ENCODE measurements around the gene KAT6B. TPM values are rescaled to one million over a fixed set of nuclear protein-coding genes. Genes with fewer than 3 reads are reported as not detected.

The KAT6B gene
- total and polyA plus RNA-seq, 10 of the 15 experiments (the other 5 are each of a cell fraction or from before 2014, with no cell fraction given), result 2.7 to 22.6 (median 15.7) TPM

GRCh38 chr10:75076348-75076747, 249.9 kb downstream of the KAT6B start:
- BruUV-seq (replicated peaks), result no TSS peak
- Histone ChIP-seq H3K36me3 (ENCODE audit: control insufficient read depth in 2 of 2, insufficient read depth in 2 of 2, low read length in 1 of 2) (no peaks in the 10 kb centered on the region), H3K27ac (ENCODE audit: control insufficient read depth, insufficient read depth) (no peak overlapping the region), H3K9ac (ENCODE audit: control insufficient read depth, insufficient read depth, low read length) (no peak overlapping the region), H3K4me1 (ENCODE audit: control insufficient read depth, insufficient read depth, low read length) (no peaks in the 10 kb centered on the region), H3K79me2 (ENCODE audit: control insufficient read depth, insufficient read depth, low read length) (no peaks in the 10 kb centered on the region), H2AFZ (ENCODE audit: control insufficient read depth, low read depth, low read length) (no peak overlapping the region), H3K4me3 (no peak overlapping the region), H3K4me2 (ENCODE audit: control insufficient read depth, insufficient read depth) (no peak overlapping the region), H3K27me3 (replicated peaks in 1 of 2; ENCODE audit: control insufficient read depth in 2 of 2, insufficient read depth in 2 of 2, low read length in 1 of 2) (no peaks in the 10 kb centered on the region; a peak in 1 of 4 replicates), H4K20me1 (ENCODE audit: control insufficient read depth, insufficient read depth) (no peaks in the 10 kb centered on the region), H3K9me3 (replicated peaks; ENCODE audit: control insufficient read depth, insufficient read depth, low read length) (no peaks in the 10 kb centered on the region)
- FAIRE-seq (no peak), DNase-seq (ENCODE audit: low read depth, low spot score) (no peak), ATAC-seq (no peak)
- ChIA-PET POLR2A (interaction anchor here (0.7 kb wide), 1 partner anchor 1541 kb away, joined by 3 read pairs; no protein-coding TSS in a partner anchor), SMC1A (ENCODE audit: uncharacterized antibody, unreplicated experiment) (interaction anchor here (0.6 kb wide), 1 partner anchor 176 kb away, joined by 3 read pairs; no protein-coding TSS in a partner anchor), RAD21 (ENCODE audit: unreplicated experiment) (no interaction called here), CTCF (interaction anchor here (1.3 kb wide), 1 partner anchor 832 kb away, joined by 3 read pairs; no protein-coding TSS in a partner anchor)
- 33% methylated on average over 6 of the region's 6 CpGs for WGBS (ENCODE audit: insufficient coverage, insufficient replicate concordance, low lambda C conversion rate, missing lambda C conversion rate)
- intact Hi-C loops (cut with micrococcal nuclease; ENCODE audit: unreplicated experiment) (no loop called here), in situ Hi-C loops (cut with MboI) (no loop called here)
- TF ChIP-seq E4F1 (IDR thresholded peaks at IDR 0.05; ENCODE audit: borderline replicate concordance, partially characterized antibody) (no peak), ZNF592 (IDR thresholded peaks at IDR 0.05) (no peak), BMI1 (IDR thresholded peaks at IDR 0.05; ENCODE audit: borderline replicate concordance) (no peak), ZNF274 (IDR thresholded peaks at IDR 0.05; ENCODE audit: insufficient read depth, insufficient read length) (no peak), DPF2 (IDR thresholded peaks at IDR 0.05) (no peak), BCL3 (IDR thresholded peaks at IDR 0.05; ENCODE audit: borderline replicate concordance, insufficient read depth, low read depth, low read length, poor library complexity, severe bottlenecking) (no peak), ZNF622 (IDR thresholded peaks at IDR 0.05) (no peak), CUX1 (IDR thresholded peaks at IDR 0.05; ENCODE audit: insufficient replicate concordance, low read depth, low read length) (no peak), NFYB (IDR thresholded peaks at IDR 0.05; ENCODE audit: insufficient read depth, low read depth, low read length) (no peak), YY1 (IDR thresholded peaks at IDR 0.05; ENCODE audit: low read depth, low read length) (no peak), SIN3A (IDR thresholded peaks at IDR 0.05; ENCODE audit: low read depth, low read length) (no peak)
